ENCODE measurements around the gene DACH1.

- TF ChIP-seq EZH2phosphoT487 (IDR thresholded peaks at IDR 0.05; ENCODE audit: borderline replicate concordance, low read length) (no peak), CTCF (conservative IDR thresholded peaks at IDR 0.05; ENCODE audit: low read depth, low read length) (no peak)
Observed at GRCh38 chr13:71659404-71659803, 207.6 kb downstream of the DACH1 start.

Data from PC-3 (cell line).